Fibroblast of villous mesenchyme (primary cell): Measurements from ENCODE around the gene PARD6G. TPM values are rescaled to one million over a fixed set of nuclear protein-coding genes. Genes with fewer than 3 reads are reported as not detected.

Source experiments
- DNase-seq: peaks from one replicate; pipeline ENCODE4 v3.0.0-alpha.2; 2010; ENCODE audit warnings: low read depth
- H3K4me3 ChIP-seq: 2 replicates; pipeline ENCODE4 v1.5.1; 2011; ENCODE audit warnings: low read depth, mild to moderate bottlenecking, low read length
- CTCF ChIP-seq: IDR thresholded peaks from 2 replicates; pipeline ENCODE4 v1.5.1; 2012; ENCODE audit warnings: low read depth, mild to moderate bottlenecking, low read length; ENCODE audit not compliant: insufficient read depth
- total RNA-seq: library from RNA; depleted of rRNA; stranded (reverse); fragments of >200 nt; gene quantifications from 2 replicates; pipeline ENCODE4 v1.2.3, GENCODE V29; 2012

PARD6G gene
- total RNA-seq, 1 donor = 1.7 TPM

- no peak for DNase-seq
- no peak for TF ChIP-seq CTCF
- no peak overlapping the region for H3K4me3 ChIP-seq
These were observed 38.7 kb downstream of the PARD6G start for GRCh38 chr18:80208620-80209019.

- DNase-seq = no peak
- no peak for TF ChIP-seq CTCF
- no peak overlapping the region for H3K4me3 ChIP-seq
These were observed 42.0 kb downstream of the PARD6G start for GRCh38 chr18:80205294-80205693.

- no peak for DNase-seq
- no peak overlapping the region for H3K4me3 ChIP-seq
- TF ChIP-seq CTCF = no peak
These were observed 43.2 kb downstream of the PARD6G start for GRCh38 chr18:80204142-80204541.

GRCh38 chr18:80203249-80203648 is 44.1 kb downstream of the PARD6G start:
- no peak for DNase-seq
- no peak overlapping the region for H3K4me3 ChIP-seq
- TF ChIP-seq CTCF = no peak

GRCh38 chr18:80202264-80202998 is 44.9 kb downstream of the PARD6G start:
- no peak for TF ChIP-seq CTCF
- no peak overlapping the region for H3K4me3 ChIP-seq
- no peak for DNase-seq

- no peak for DNase-seq
- no peak for TF ChIP-seq CTCF
- H3K4me3 ChIP-seq = no peak overlapping the region
These were observed 45.6 kb downstream of the PARD6G start for GRCh38 chr18:80201739-80202138.
